ENCODE data around the gene AGAP3. TPM values are rescaled to one million over a fixed set of nuclear protein-coding genes. Genes with fewer than 3 reads are reported as not detected.

The AGAP3 gene
- total RNA-seq, 2 donors from 2014 or later, result 29.8 to 42.1 TPM

- no peaks in the 10 kb centered on the region for H3K27me3 ChIP-seq
- H3K9me3 ChIP-seq, result no peaks in the 10 kb centered on the region
- no peaks in the 10 kb centered on the region for H3K4me1 ChIP-seq
- no peak for TF ChIP-seq CTCF (IDR thresholded peaks at IDR 0.05)
- no peak overlapping the region for H3K4me3 ChIP-seq
- H3K27ac ChIP-seq, result no peak overlapping the region
- DNase-seq (ENCODE audit: low spot score), result no peak
- no peaks in the 10 kb centered on the region for H3K36me3 ChIP-seq
Measured at GRCh38 chr7:151181011-151181431, 94.7 kb downstream of the AGAP3 start.

GRCh38 chr7:151185762-151186639 is 99.7 kb downstream of the AGAP3 start:
- Histone ChIP-seq H3K4me3 (peak overlapping the region; percentile 23 to 31), H3K27me3 (no peaks in the 10 kb centered on the region), H3K4me1 (peaks cover 0 to 3% of the 10 kb centered on the region in 2 donors), H3K27ac (peak overlapping the region; percentile 81 to 90), H3K9me3 (no peaks in the 10 kb centered on the region), H3K36me3 (no peaks in the 10 kb centered on the region)
- no peak for DNase-seq (ENCODE audit: low spot score)
- TF ChIP-seq CTCF (IDR thresholded peaks at IDR 0.05), result no peak

- Histone ChIP-seq H3K27ac (peak within 1 kb of the TSS; percentile 81 to 90), H3K4me1 (peaks cover 0 to 3% of the 10 kb centered on the region in 2 donors), H3K27me3 (no peaks in the 10 kb centered on the region), H3K9me3 (no peaks in the 10 kb centered on the region), H3K36me3 (no peaks in the 10 kb centered on the region), H3K4me3 (peak within 1 kb of the TSS; percentile 23 to 31)
- no peak for DNase-seq (ENCODE audit: low spot score)
- TF ChIP-seq CTCF (IDR thresholded peaks at IDR 0.05), result no peak
Measured at GRCh38 chr7:151186640-151187408, 100.5 kb downstream of the AGAP3 start, which contains the start of gene ASB10. ASB10 (minus strand) TSS chr7:151187250; CDS start chr7:151187130, 120 bp downstream.

- Histone ChIP-seq H3K4me3 (peak overlapping the region; percentile 23 to 31), H3K27me3 (no peaks in the 10 kb centered on the region), H3K36me3 (no peaks in the 10 kb centered on the region), H3K27ac (peak overlapping the region; percentile 81 to 90), H3K4me1 (peaks cover 0 to 3% of the 10 kb centered on the region in 2 donors), H3K9me3 (no peaks in the 10 kb centered on the region)
- no peak for TF ChIP-seq CTCF (IDR thresholded peaks at IDR 0.05)
- no peak for DNase-seq (ENCODE audit: low spot score)
Measured at GRCh38 chr7:151187409-151188251, 101.4 kb downstream of the AGAP3 start.

GRCh38 chr7:151188252-151188542 is 101.9 kb downstream of the AGAP3 start:
- no peak for TF ChIP-seq CTCF (IDR thresholded peaks at IDR 0.05)
- Histone ChIP-seq H3K27me3 (no peaks in the 10 kb centered on the region), H3K4me3 (no peak overlapping the region), H3K9me3 (no peaks in the 10 kb centered on the region), H3K27ac (peak overlapping the region; percentile 81 to 90), H3K4me1 (peaks cover 0 to 3% of the 10 kb centered on the region in 2 donors), H3K36me3 (no peaks in the 10 kb centered on the region)
- DNase-seq (ENCODE audit: low spot score), result no peak

Measured in right atrium auricular region (tissue), 2 donors.